ENCODE measurements around the gene CRB3. TPM values are rescaled to one million over a fixed set of nuclear protein-coding genes. Genes with fewer than 3 reads are reported as not detected.

CRB3 gene
- total and polyA plus RNA-seq, 2 of the 8 experiments (the other 6 are each of a cell fraction or from before 2014, with no cell fraction given) = 21.1 to 24.6 TPM

GRCh38 chr19:6503407-6504201 is 39.5 kb downstream of the CRB3 start:
- H4K5ac ChIP-seq (ENCODE audit: insufficient read length, low read depth, low read length) = no peak overlapping the region
- no peak overlapping the region for H2BK5ac ChIP-seq (ENCODE audit: low read depth, low read length)
- no peaks in the 10 kb centered on the region for H3K36me3 ChIP-seq (ENCODE audit: control insufficient read depth in 2 of 4, insufficient read depth in 4 of 4, low read length in 3 of 4)
- DNase-seq (ENCODE audit: low read depth in 1 of 2, low spot score in 2 of 2) (no peak), FAIRE-seq (no peak)
- no peak overlapping the region for H2BK15ac ChIP-seq (ENCODE audit: low read length)
- H3K79me2 ChIP-seq (ENCODE audit: control insufficient read depth in 1 of 2, insufficient read depth in 2 of 2, low read length in 2 of 2) = no peaks in the 10 kb centered on the region
- H4K20me1 ChIP-seq (replicated peaks in 1 of 2; ENCODE audit: control insufficient read depth in 1 of 2, insufficient read depth in 2 of 2, low read length in 2 of 2) = no peaks in the 10 kb centered on the region
- H3K9me3 ChIP-seq (ENCODE audit: insufficient read depth in 2 of 2, low read depth in 1 of 2, low read length in 1 of 2) = no peaks in the 10 kb centered on the region
- H3K4me3 ChIP-seq (ENCODE audit: extremely low read depth in 1 of 4, insufficient read depth in 2 of 4, low read depth in 3 of 4, low read length in 4 of 4) = no peak overlapping the region
- H3K56ac ChIP-seq (replicated peaks; ENCODE audit: insufficient read length, low read depth, low read length) = no peak overlapping the region
- no peak overlapping the region for H4K91ac ChIP-seq (replicated peaks; ENCODE audit: insufficient read length, low read length)
- H3K9ac ChIP-seq (replicated peaks in 1 of 4; ENCODE audit: extremely low read depth in 1 of 4, low read depth in 3 of 4, low read length in 3 of 4) = no peak overlapping the region
- H3K4ac ChIP-seq (replicated peaks; ENCODE audit: insufficient read length, low read depth, low read length) = no peak overlapping the region
- peaks cover 0 to 8% (median 7%) of the 10 kb centered on the region in 4 experiments; a peak in 4 of 7 replicates for H3K27me3 ChIP-seq (replicated peaks in 1 of 4; ENCODE audit: control insufficient read depth in 3 of 4, extremely low read depth in 1 of 4, insufficient read depth in 3 of 4, low read length in 3 of 4)
- no peak overlapping the region for H2BK20ac ChIP-seq (ENCODE audit: low read length)
- TF ChIP-seq KDM1A (IDR thresholded peaks at IDR 0.05; ENCODE audit: borderline replicate concordance, low read length) (no peak), SIN3A (conservative IDR thresholded peaks at IDR 0.05 in 1 of 2, IDR thresholded peaks at IDR 0.05 in 1 of 2; ENCODE audit: low read depth in 1 of 2, low read length in 2 of 2) (no peak), CHD1 (IDR thresholded peaks at IDR 0.05; ENCODE audit: low read depth, low read length) (no peak), TAF7 (optimal IDR thresholded peaks at IDR 0.05; ENCODE audit: borderline replicate concordance, low read depth, low read length) (no peak), GTF2F1 (IDR thresholded peaks at IDR 0.05; ENCODE audit: borderline replicate concordance, low read depth, low read length) (no peak), KDM4A (IDR thresholded peaks at IDR 0.05; ENCODE audit: low read depth, low read length, severe bottlenecking) (no peak)
- no peak overlapping the region for H3K14ac ChIP-seq (ENCODE audit: insufficient read length)
- H3K23me2 ChIP-seq (ENCODE audit: low read depth, low read length) = peaks cover 10% of the 10 kb centered on the region
- no peak overlapping the region for H4K8ac ChIP-seq (ENCODE audit: extremely low read depth, insufficient read depth, low read length)
- no peak overlapping the region for H3K27ac ChIP-seq (ENCODE audit: low read depth, low read length)
- POLR2A ChIA-PET (ENCODE audit: partially characterized antibody) = interaction anchor here (0.7 to 2.2 kb wide), 2 partner anchors 13 to 469 kb away, joined by 4 to 7 read pairs; no protein-coding TSS in a partner anchor
- peaks cover 0 to 10% (median 7%) of the 10 kb centered on the region in 4 experiments; a peak in 5 of 7 replicates for H3K4me1 ChIP-seq (replicated peaks in 1 of 4; ENCODE audit: control insufficient read depth in 3 of 4, insufficient read depth in 4 of 4, low read length in 3 of 4)
- no peak overlapping the region for H2BK12ac ChIP-seq (ENCODE audit: low read depth, low read length)
- WGBS, 2 experiments (ENCODE audit: extremely low coverage in 1 of 2, insufficient coverage in 1 of 2, insufficient read length in 1 of 2, insufficient replicate concordance in 2 of 2, low coverage in 1 of 2, low lambda C conversion rate in 2 of 2, missing lambda C conversion rate in 1 of 2) = 94% methylated on average over 9 of the region's 9 CpGs; no CpG with 5 or more reads in 1 of the 2 experiments
- no peak overlapping the region for H2AFZ ChIP-seq (ENCODE audit: low read length)
- CTCF ChIA-PET (ENCODE audit: partially characterized antibody) = interaction anchor here (0.6 to 4.8 kb wide), 13 partner anchors 8 to 695 kb away, joined by 3 to 30 read pairs (median 3); partner anchors contain the start of gene DENND1C
- no peak overlapping the region; a peak in 1 of 4 replicates for H3K4me2 ChIP-seq (ENCODE audit: insufficient read depth in 1 of 2, low read depth in 2 of 2, low read length in 2 of 2)
- no peak overlapping the region for H3K23ac ChIP-seq (ENCODE audit: insufficient read length)
- H3K79me1 ChIP-seq (ENCODE audit: low read depth, low read length) = no peaks in the 10 kb centered on the region
- no peak overlapping the region for H2BK120ac ChIP-seq (replicated peaks; ENCODE audit: low read depth, low read length)
- H2AK5ac ChIP-seq (ENCODE audit: low read depth, low read length) = no peak overlapping the region
- no peak overlapping the region for H3K18ac ChIP-seq (ENCODE audit: extremely low read depth, low read length)

Measured in H1 (cell line).